ENCODE data around the gene PTPRJ.

PTPRJ gene

GRCh38 chr11:47969401-47969800, 11.0 kb upstream of the PTPRJ start:
- DNase-seq, result no peak

- no peak for DNase-seq
These were observed 8.9 kb upstream of the PTPRJ start for GRCh38 chr11:47971501-47971900.

- no peak for DNase-seq
These were observed 7.2 kb upstream of the PTPRJ start for GRCh38 chr11:47973173-47973572.

GRCh38 chr11:47976931-47977330, 3.4 kb upstream of the PTPRJ start:
- DNase-seq, result no peak

DNA sequence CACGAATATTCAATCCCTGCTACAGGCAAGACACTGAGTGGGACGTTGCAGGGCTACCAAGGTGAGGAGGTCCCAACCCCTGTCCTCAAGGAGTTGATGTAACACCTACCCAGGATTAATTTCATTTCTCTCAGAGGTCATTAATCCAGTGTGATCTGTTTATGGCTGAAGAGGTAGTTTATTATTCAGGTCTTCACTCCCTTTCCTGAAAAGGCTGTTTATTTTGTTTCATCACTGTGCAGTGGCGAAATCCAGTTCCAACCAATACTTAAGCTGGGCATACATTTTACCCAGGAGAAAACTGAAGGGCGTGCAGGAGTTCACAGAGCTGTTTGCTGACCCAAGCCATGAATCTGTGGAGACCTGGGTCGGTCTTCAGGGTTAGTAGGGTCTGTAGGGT, 2.7 kb upstream of the PTPRJ start:
- DNase-seq, result no peak

DNA sequence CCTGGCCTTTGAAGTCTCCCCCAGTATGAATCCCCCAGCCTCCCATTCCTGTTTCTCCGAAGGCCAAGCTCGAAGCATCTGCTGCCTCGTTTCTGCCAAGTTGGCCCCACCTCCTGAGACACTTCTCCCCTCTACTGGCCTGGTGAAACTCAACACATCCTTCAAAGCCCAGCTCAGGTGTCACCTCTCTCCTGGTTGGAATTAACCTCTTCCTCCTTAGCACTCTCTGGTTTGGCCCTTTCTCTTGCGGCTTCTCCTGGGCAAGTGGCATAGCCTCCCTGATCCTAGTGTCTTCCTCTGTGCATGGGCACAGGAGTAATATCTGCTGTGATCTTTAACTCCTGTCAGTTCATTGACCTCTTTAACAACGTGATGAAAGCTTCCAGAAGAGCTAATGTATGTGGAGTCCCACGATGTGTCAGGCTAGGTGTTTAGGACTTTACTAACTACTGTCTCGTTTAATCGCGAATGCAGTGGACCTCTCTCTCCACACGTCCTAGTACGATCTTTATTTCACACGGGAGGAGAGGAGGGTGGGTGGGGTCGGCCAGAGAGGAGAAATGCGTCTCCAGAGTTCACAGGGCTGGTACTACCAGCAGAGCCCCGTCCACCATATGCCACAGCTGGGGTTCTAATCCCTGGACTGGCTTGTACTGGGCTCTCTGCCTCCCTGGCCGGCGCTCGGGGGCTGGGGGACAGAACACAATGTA, 826 bp upstream of the PTPRJ start:
- no peak for DNase-seq

DNA sequence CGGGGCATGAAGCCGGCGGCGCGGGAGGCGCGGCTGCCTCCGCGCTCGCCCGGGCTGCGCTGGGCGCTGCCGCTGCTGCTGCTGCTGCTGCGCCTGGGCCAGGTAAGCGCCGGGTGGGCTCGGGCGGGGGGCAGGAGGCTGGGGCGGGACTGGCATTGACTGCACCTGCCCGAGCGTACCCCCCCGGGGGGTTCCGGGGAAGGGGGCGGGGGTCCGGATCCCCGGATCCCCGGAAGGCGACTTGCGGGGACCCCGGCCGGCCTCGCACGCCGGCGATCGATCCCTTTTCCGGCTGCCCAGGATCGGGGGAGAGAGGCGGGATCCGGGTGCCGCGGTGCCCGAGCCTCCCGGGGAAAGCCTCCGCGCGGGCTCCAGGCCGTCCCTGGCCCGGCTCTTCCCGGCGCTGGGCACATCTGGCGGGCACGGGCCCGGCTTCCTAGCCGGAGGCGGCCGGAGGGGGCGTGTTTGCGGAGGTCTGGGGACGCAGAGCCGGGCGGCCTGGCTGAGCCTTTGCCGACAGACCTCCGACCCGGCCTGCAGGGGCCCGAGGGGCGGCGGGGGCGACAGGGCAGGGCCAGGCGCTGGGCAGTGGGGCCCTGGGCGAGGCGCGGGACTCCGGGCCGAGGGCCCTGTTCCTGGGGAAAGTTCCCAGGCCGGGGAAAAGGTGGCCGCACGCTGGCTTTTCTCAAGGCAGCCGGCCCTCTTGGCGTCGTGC, 705 bp downstream of the PTPRJ start:
- peak; percentile 31 for DNase-seq

GRCh38 chr11:47981667-47982404, 1.5 kb downstream of the PTPRJ start:
- DNase-seq, result no peak

DNA sequence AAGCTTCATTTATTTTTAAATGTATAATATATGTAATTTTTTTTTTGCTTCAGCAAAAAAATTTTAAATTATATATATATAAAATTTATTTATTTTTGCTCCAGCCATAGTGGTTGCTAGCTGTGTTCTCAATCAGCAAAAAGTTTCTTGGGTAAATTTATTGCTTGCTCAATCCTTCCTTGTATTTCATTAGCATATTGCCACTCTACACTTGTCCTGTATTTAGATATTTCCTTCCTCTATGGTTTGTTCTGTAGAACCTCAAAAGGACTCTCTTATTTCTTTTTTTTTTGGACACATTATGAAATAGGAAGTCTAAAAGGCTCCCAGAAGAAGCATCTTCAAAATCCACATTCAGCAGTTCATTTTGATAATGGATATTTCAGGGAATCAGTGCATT, 2.3 kb downstream of the PTPRJ start:
- no peak for DNase-seq

DNA sequence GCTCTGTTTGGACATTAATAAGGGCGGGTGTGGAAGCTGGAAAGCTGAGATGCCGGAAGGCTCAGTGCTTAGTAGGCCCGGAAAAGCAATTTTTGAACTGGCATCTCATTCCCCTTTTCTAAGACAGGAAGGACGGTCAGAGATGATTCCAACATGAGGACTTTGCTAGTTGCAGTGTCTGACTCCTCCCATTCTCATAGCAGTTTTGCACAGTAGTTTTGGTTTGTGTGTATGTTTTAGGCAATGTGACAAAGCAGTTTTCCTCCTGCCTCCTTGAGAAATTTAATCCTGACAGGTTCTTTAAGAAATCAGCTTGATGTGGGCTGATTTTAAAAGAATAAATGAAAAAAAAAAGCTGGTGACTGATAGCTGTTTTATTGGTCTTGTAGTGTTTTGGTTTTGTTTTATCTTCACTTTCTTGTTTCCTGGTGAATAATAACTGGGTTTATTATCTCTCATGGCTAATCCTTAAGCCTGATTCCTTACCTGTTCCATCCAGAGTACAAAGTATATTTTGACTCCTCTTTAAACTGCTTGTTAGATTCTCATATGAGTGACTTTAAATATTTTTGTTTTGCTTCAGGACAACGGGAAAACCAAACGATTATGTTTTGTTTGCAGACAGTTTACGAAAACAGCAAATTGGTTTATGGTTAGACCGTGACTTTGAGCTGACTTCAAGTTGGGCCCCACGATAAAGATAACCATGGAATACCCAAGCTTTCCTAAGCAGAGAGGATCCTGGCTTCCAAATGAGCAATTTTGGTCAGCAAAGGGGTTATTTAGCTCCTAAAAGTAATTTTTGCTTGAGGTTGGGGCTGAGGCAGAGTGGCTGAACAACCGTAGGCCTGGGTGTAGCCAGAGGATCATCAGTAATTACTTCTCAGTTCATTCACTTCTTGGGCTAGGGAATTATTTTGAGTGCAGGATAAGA, 3.4 kb downstream of the PTPRJ start:
- DNase-seq, result no peak

DNA sequence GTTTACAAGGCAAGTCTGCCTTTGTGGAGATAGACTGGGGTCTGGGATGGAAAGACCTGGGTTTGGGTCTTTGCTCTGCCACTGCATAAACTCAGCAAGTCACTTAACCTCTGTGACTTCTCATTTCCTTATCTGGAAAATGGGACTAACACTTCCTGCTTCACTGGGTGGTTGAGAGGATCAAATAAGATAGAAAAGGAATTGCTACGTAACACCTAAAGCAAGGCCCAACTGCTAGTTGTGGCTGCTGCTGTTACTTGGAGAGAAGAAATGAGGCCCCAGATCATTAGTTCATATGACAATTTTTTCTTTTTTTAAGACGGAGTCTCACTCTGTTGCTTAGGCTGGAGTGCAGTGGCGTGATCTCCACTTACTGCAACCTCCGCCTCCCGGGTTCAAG, 5.9 kb downstream of the PTPRJ start:
- no peak for DNase-seq

DNA sequence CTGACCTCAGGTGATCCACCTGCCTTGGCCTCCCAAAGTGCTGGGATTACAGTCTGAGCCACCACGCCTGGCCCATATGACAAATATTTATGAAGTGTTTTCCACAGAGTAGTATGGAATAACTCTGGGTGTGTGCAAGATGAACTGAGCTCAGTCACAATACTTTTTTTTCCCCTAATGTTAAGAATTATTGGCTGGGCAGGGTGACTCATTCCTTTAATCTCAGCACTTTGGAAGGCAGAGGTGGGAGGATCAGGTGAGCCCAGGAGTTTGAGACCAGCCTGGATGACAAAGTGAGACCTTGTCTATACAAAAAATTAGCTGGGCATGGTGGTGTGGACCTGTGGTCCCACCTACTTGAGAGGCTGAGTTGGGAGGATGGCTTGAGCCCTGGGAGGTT, 6.4 kb downstream of the PTPRJ start:
- no peak for DNase-seq

GRCh38 chr11:47987310-47987709, 7.0 kb downstream of the PTPRJ start:
- DNase-seq, result no peak

DNA sequence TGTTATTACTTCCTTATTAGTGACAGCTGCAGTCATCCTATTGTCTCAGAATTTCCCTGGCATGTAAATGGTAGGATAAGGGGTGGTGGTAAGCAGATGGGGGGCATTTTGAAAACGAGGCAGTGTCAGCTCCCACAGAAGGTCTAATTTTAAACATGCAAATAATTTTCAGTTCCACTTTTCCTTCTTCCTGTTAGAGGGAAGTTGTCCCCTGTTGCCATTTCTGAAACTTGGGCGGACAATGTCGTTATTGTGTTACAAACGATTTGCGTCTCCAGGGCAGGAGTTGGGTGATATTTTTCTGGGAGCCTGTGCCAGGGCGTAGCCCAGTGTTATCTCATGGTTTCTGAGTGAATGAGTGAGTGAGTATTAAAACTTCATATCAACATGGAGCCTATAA, 7.4 kb downstream of the PTPRJ start:
- DNase-seq, result no peak

- no peak for DNase-seq
These were observed 9.4 kb downstream of the PTPRJ start for GRCh38 chr11:47989779-47990178.

DNA sequence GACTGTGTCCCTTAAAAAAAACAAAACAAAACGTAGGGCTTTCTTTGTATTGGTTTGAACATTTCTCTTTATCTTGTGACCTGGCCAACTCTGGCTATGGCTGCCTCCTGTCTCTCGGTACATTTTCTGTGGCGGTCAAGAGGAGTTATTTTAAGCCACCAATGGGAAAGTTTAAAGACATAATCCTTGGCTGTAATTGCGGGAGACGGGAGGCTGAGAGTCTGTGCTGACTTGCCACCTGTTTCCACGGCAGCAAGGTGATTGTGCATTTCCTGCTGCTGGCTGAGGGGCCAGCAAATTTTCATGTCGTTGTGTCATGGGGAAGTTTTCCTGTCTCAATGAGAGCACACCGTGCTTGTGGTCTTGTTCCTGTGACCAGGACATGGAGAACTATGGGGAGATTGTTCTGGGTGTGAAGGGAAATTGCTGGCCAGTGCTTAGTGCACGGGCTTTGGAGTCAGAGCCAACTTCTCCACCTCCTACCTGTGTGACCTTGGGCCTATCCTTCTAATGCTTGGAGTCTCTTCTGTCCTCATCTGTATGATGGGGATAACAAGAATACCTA, 11.0 kb downstream of the PTPRJ start:
- peak; percentile 73 for DNase-seq

GRCh38 chr11:47991894-47992293, 11.5 kb downstream of the PTPRJ start:
- no peak for DNase-seq

GRCh38 chr11:47992959-47993820, 12.8 kb downstream of the PTPRJ start:
- no peak for DNase-seq

- no peak for DNase-seq
These were observed 14.1 kb downstream of the PTPRJ start for GRCh38 chr11:47994417-47994816.

DNA sequence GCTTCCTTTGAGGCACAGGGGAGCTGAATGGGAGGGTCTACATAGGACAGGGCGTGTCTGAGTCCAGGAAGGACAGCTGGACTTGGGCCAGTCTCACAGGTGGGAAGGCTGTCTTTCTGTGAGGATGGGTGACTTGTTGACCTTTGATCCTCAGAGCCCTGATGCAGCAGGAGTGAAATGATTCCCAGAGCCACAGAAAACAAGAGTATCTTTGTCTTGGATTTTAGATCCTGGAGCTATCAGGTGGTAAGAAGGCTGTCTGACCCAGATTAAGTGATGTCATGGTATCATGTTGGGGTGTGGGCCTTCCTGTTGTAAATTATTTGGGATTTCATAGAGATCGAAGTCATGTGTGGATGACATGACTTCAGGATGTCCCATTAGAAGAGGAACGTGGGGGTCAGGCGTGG, 15.0 kb downstream of the PTPRJ start:
- DNase-seq, result no peak

All from COR-L47 (cell line).